Medulla oblongata (tissue), 1 donor: ENCODE data around the gene RPL13A.
"Not testable (repeated sequence)": the region's sequence is repeated elsewhere in the genome, so short reads cannot be mapped to it uniquely, and the experiment has no call there.

ENCODE experiments used
- DNase-seq: peaks from one replicate; pipeline ENCODE4 v3.0.0-alpha.2; 2015; ENCODE audit errors: extremely low spot score

The RPL13A gene

GRCh38 chr19:49456326-49456725, 31.1 kb upstream of the RPL13A start:
- DNase-seq: no peak

- DNase-seq: no peak
These were observed 28.9 kb upstream of the RPL13A start for GRCh38 chr19:49458567-49458903.

GRCh38 chr19:49459388-49459787, 28.0 kb upstream of the RPL13A start:
- no peak for DNase-seq

- not testable (repeated sequence) for DNase-seq
These were observed 26.3 kb upstream of the RPL13A start for GRCh38 chr19:49461130-49461529.

- DNase-seq: no peak
These were observed 25.8 kb upstream of the RPL13A start for GRCh38 chr19:49461656-49462055.

GRCh38 chr19:49462492-49462891, 24.9 kb upstream of the RPL13A start:
- no peak for DNase-seq

- DNase-seq: no peak
These were observed 23.3 kb upstream of the RPL13A start for GRCh38 chr19:49463960-49464740.

- no peak for DNase-seq
These were observed 22.0 kb upstream of the RPL13A start for GRCh38 chr19:49465371-49465770.

- no peak for DNase-seq
These were observed 19.2 kb upstream of the RPL13A start for GRCh38 chr19:49468199-49468598.

GRCh38 chr19:49468746-49469447, 18.5 kb upstream of the RPL13A start:
- DNase-seq: no peak

GRCh38 chr19:49469828-49470614, 17.4 kb upstream of the RPL13A start:
- no peak for DNase-seq

- no peak for DNase-seq
These were observed 16.8 kb upstream of the RPL13A start for GRCh38 chr19:49470615-49470978.

GRCh38 chr19:49472936-49473335, 14.5 kb upstream of the RPL13A start:
- no peak for DNase-seq

- DNase-seq: not testable (repeated sequence)
These were observed 13.9 kb upstream of the RPL13A start for GRCh38 chr19:49473501-49473867.

GRCh38 chr19:49473868-49474541, 13.4 kb upstream of the RPL13A start, which contains the start of gene FLT3LG:
Gene FLT3LG, plus strand, starts transcription at chr19:49474215. Its CDS starts 425 bp downstream, at chr19:49474640.
- peak; percentile 87 for DNase-seq

GRCh38 chr19:49474542-49474924, 12.9 kb upstream of the RPL13A start:
- no peak for DNase-seq

- DNase-seq: no peak
These were observed 12.1 kb upstream of the RPL13A start for GRCh38 chr19:49475191-49475917.

GRCh38 chr19:49475995-49476880, 11.2 kb upstream of the RPL13A start:
- DNase-seq: peak; percentile 25

- DNase-seq: no peak
These were observed 7.3 kb upstream of the RPL13A start for GRCh38 chr19:49479975-49480628.
